ENCODE results near the gene C1QBP. TPM values are rescaled to one million over a fixed set of nuclear protein-coding genes. Genes with fewer than 3 reads are reported as not detected.
"Not testable (repeated sequence)": the region's sequence is repeated elsewhere in the genome, so short reads cannot be mapped to it uniquely, and the experiment has no call there.

Gene C1QBP
- total RNA-seq, 1 donor from 2014 or later = 96.4 TPM

GRCh38 chr17:5443728-5444127, 4.8 kb upstream of the C1QBP start:
- no peak overlapping the region for H3K27ac Mint-ChIP-seq
- peaks cover 31% of the 10 kb centered on the region for H3K36me3 Mint-ChIP-seq
- peaks cover 3% of the 10 kb centered on the region for H3K4me1 Mint-ChIP-seq
- no peaks in the 10 kb centered on the region for H3K27me3 Mint-ChIP-seq (ENCODE audit: low read depth)
- no peak for DNase-seq (ENCODE audit: low spot score in 2 of 2, unreplicated experiment in 2 of 2)
- H3K9me3 Mint-ChIP-seq = no peaks in the 10 kb centered on the region
- TF ChIP-seq CTCF (IDR thresholded peaks at IDR 0.05; ENCODE audit: unreplicated experiment) = no peak
- H3K4me3 Mint-ChIP-seq = no peak overlapping the region

- no peaks in the 10 kb centered on the region for H3K27me3 Mint-ChIP-seq (ENCODE audit: low read depth)
- peak overlapping the region; percentile 82 for H3K27ac Mint-ChIP-seq
- no peaks in the 10 kb centered on the region for H3K9me3 Mint-ChIP-seq
- H3K4me3 Mint-ChIP-seq = peak overlapping the region; percentile 78
- TF ChIP-seq CTCF (IDR thresholded peaks at IDR 0.05; ENCODE audit: unreplicated experiment) = peak; percentile 45
- no peak for DNase-seq (ENCODE audit: low spot score in 2 of 2, unreplicated experiment in 2 of 2)
- peaks cover 15% of the 10 kb centered on the region for H3K4me1 Mint-ChIP-seq
- peaks cover 22% of the 10 kb centered on the region for H3K36me3 Mint-ChIP-seq
These were observed 450 bp upstream of the C1QBP start for GRCh38 chr17:5439446-5439764.

GRCh38 chr17:5437721-5438317, 1.1 kb downstream of the C1QBP start:
- peak overlapping the region; percentile 90 for H3K27ac Mint-ChIP-seq
- no peaks in the 10 kb centered on the region for H3K9me3 Mint-ChIP-seq
- peak overlapping the region; percentile 78 for H3K4me3 Mint-ChIP-seq
- peaks cover 24% of the 10 kb centered on the region for H3K36me3 Mint-ChIP-seq
- TF ChIP-seq CTCF (IDR thresholded peaks at IDR 0.05; ENCODE audit: unreplicated experiment) = no peak
- H3K27me3 Mint-ChIP-seq (ENCODE audit: low read depth) = no peaks in the 10 kb centered on the region
- DNase-seq (ENCODE audit: low spot score in 2 of 2, unreplicated experiment in 2 of 2) = no peak
- peaks cover 15% of the 10 kb centered on the region for H3K4me1 Mint-ChIP-seq

- H3K9me3 Mint-ChIP-seq; H3K27me3 Mint-ChIP-seq (ENCODE audit: low read depth); H3K27ac Mint-ChIP-seq; DNase-seq (ENCODE audit: low spot score in 2 of 2, unreplicated experiment in 2 of 2); H3K4me3 Mint-ChIP-seq: not testable (repeated sequence)
- Mint-ChIP-seq H3K36me3 (peaks cover 28% of the 10 kb centered on the region), H3K4me1 (peaks cover 15% of the 10 kb centered on the region)
These were observed 3.1 kb downstream of the C1QBP start for GRCh38 chr17:5435781-5436315.

GRCh38 chr17:5434984-5435383, 4.0 kb downstream of the C1QBP start:
- H3K27me3 Mint-ChIP-seq (ENCODE audit: low read depth) = no peaks in the 10 kb centered on the region
- H3K9me3 Mint-ChIP-seq = no peaks in the 10 kb centered on the region
- TF ChIP-seq CTCF (IDR thresholded peaks at IDR 0.05; ENCODE audit: unreplicated experiment) = no peak
- no peak overlapping the region for H3K4me3 Mint-ChIP-seq
- DNase-seq (ENCODE audit: low spot score in 2 of 2, unreplicated experiment in 2 of 2) = no peak
- peaks cover 31% of the 10 kb centered on the region for H3K36me3 Mint-ChIP-seq
- H3K4me1 Mint-ChIP-seq = peaks cover 15% of the 10 kb centered on the region
- H3K27ac Mint-ChIP-seq = no peak overlapping the region

- H3K36me3 Mint-ChIP-seq = peaks cover 46% of the 10 kb centered on the region
- no peak for DNase-seq (ENCODE audit: low spot score in 2 of 2, unreplicated experiment in 2 of 2)
- no peak for TF ChIP-seq CTCF (IDR thresholded peaks at IDR 0.05; ENCODE audit: unreplicated experiment)
- H3K9me3 Mint-ChIP-seq = no peaks in the 10 kb centered on the region
- H3K4me1 Mint-ChIP-seq = no peaks in the 10 kb centered on the region
- no peak overlapping the region for H3K4me3 Mint-ChIP-seq
- no peaks in the 10 kb centered on the region for H3K27me3 Mint-ChIP-seq (ENCODE audit: low read depth)
- H3K27ac Mint-ChIP-seq = peak overlapping the region; percentile 30
These were observed 6.9 kb downstream of the C1QBP start for GRCh38 chr17:5431949-5432556.

GRCh38 chr17:5431234-5431633, 7.7 kb downstream of the C1QBP start:
- H3K27ac Mint-ChIP-seq = peak overlapping the region; percentile 32
- H3K4me3 Mint-ChIP-seq = not testable (repeated sequence)

More at GRCh38 chr17:5431234-5431633, 7.7 kb downstream of the C1QBP start:
- not testable (repeated sequence) for H3K4me1 Mint-ChIP-seq; H3K9me3 Mint-ChIP-seq; H3K27me3 Mint-ChIP-seq (ENCODE audit: low read depth); DNase-seq (ENCODE audit: low spot score in 2 of 2, unreplicated experiment in 2 of 2)
- H3K36me3 Mint-ChIP-seq = peaks cover 42% of the 10 kb centered on the region

All from mesothelial cell of epicardium (in vitro differentiated cells).